Neural crest cell (in vitro differentiated cells): ENCODE measurements around the gene CHMP4A. TPM values are rescaled to one million over a fixed set of nuclear protein-coding genes. Genes with fewer than 3 reads are reported as not detected.

Source experiments
- DNase-seq: peaks from one replicate; pipeline ENCODE4 v3.0.0; 2021; ENCODE audit warnings: low read depth, mixed read lengths, low spot score
- H3K27ac Mint-ChIP-seq: one replicate; pipeline ENCODE4 v1.8.0; 2021; ENCODE audit warnings: mild to moderate bottlenecking, mixed read lengths; ENCODE audit not compliant: unreplicated experiment
- H3K27me3 Mint-ChIP-seq: 2 replicates; pipeline ENCODE4 v1.8.0; 2021; ENCODE audit warnings: low read depth, mild to moderate bottlenecking, mixed read lengths
- H3K36me3 Mint-ChIP-seq: 2 replicates; pipeline ENCODE4 v1.8.0; 2021; ENCODE audit warnings: low read depth, mild to moderate bottlenecking, mixed read lengths
- H3K4me1 Mint-ChIP-seq: 2 replicates; pipeline ENCODE4 v1.8.0; 2021; ENCODE audit warnings: mixed read lengths
- H3K4me3 Mint-ChIP-seq: one replicate; pipeline ENCODE4 v1.8.0; 2021; ENCODE audit warnings: mild to moderate bottlenecking, mixed read lengths
- H3K9me3 Mint-ChIP-seq: 2 replicates; pipeline ENCODE4 v1.8.0; 2021; ENCODE audit warnings: mixed read lengths
- CTCF ChIP-seq: fragments of 200-600 bp; sonication (generic); conservative IDR thresholded peaks from 2 replicates; pipeline ENCODE4 v1.5.0; 2021; ENCODE audit warnings: antibody characterized with exemption, mild to moderate bottlenecking
- total RNA-seq: library from RNA; stranded (reverse); gene quantifications from 2 replicates; pipeline ENCODE4 v1.2.1, GENCODE V29; 2021

The CHMP4A gene
- total RNA-seq, 1 donor from 2014 or later, result 44.7 TPM

DNA sequence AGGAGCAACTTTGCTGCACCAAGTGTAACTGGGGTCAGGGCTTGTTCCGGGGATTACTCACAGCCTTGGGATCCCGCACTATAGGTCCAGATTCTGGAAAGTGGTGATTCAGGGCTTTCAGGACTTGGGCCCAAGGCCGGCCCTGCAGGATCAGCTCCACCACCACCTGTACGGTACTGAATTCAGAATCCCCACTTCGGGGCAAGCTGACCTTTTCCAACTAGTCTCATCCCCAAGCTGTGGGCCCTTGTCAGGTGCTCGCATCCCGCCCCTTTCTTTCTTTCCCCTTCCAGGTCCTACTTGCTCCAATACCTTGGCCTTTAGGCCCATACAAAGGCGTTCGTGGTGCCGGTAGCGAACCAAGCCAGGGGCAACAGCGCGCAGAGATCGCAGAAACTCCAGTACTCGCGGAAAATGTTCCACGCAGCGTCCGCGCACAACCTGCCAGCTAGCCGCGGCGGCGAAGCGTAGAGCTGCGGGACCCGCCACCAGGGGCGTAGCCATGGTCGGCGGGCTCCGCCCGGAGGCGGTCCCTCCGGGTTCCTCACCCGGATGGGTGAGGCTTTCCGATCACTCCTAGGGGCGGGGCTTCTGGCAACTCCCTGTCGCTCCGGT lies 28.6 kb upstream of the CHMP4A start:
- peak overlapping the region; percentile 99 for H3K27ac Mint-ChIP-seq
- H3K36me3 Mint-ChIP-seq, result peaks cover 9% of the 10 kb centered on the region
- peak; percentile 63 for TF ChIP-seq CTCF
- peak overlapping the region; percentile 94 for H3K4me3 Mint-ChIP-seq
- DNase-seq, result peak; percentile 88
- H3K27me3 Mint-ChIP-seq, result peaks cover 2% of the 10 kb centered on the region
- H3K4me1 Mint-ChIP-seq, result peaks cover 31% of the 10 kb centered on the region
- no peaks in the 10 kb centered on the region for H3K9me3 Mint-ChIP-seq

DNA sequence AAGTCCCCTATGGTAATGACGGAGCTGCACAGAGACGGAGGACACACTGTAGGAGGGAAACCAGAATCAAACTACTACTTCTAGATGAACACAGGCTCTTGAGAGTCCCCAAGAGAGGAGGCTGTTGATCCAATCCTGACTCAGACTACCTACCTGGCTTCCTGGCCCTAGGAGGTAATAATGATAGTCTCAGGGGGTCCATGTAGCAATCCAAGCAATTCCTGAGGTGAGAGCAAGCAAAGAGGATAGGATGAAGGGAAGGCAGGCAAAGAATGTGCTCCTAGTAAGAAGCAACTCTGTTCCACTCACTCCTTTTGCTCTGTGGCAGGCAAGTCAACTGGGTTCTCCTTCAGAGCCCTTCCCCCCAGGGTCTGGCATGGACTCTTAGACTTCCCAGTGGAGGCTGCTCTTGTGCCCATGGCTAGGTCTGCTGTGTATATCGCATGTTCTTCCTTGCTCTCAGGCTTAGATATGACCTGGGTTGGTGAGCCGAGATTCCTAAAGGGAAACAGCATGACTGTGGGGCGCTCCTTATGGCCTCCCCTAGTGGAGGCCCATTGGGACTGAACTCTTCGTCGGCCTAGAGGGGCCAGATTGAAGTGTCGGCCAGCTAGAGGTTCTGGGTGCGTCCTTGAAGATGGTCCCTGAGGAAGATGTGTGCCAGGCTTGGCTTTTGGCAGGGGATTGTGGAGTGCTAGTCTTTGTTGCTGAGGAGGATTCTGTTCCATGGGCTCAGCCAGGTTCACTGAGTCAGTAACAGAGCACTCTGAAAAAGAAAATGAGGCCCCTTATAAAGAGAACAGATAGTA lies 27.0 kb upstream of the CHMP4A start:
- Mint-ChIP-seq H3K27me3 (peaks cover 2% of the 10 kb centered on the region), H3K4me1 (peaks cover 31% of the 10 kb centered on the region), H3K4me3 (peak overlapping the region; percentile 84), H3K9me3 (no peaks in the 10 kb centered on the region), H3K27ac (no peak overlapping the region), H3K36me3 (peaks cover 9% of the 10 kb centered on the region)
- no peak for DNase-seq
- no peak for TF ChIP-seq CTCF

DNA sequence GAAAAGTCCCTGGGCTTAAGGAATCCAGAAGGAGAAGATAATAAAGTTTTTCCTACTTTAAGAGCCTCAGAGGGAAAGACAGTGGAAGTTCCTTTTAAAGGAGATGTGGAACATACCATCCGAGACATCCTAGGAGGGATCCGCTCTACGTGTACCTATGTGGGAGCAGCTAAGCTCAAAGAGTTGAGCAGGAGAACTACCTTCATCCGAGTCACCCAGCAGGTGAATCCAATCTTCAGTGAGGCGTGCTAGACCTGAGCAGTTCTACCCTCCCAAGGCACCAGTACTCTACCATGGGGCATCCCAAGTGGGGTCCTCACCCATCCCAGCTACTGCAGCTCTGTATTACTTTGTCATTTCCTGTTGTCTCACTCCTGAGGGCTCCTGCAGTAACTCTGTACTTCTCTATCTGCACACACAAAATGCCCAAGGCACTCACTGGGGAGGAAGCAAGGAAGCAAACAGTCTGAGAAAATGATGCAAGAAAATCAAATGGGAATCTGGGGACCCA lies 25.3 kb upstream of the CHMP4A start:
- H3K36me3 Mint-ChIP-seq, result peaks cover 9% of the 10 kb centered on the region
- DNase-seq, result no peak
- H3K4me3 Mint-ChIP-seq, result peak overlapping the region; percentile 84
- no peaks in the 10 kb centered on the region for H3K9me3 Mint-ChIP-seq
- peaks cover 36% of the 10 kb centered on the region for H3K4me1 Mint-ChIP-seq
- H3K27ac Mint-ChIP-seq, result peak overlapping the region; percentile 10
- no peak for TF ChIP-seq CTCF
- H3K27me3 Mint-ChIP-seq, result no peaks in the 10 kb centered on the region

DNA sequence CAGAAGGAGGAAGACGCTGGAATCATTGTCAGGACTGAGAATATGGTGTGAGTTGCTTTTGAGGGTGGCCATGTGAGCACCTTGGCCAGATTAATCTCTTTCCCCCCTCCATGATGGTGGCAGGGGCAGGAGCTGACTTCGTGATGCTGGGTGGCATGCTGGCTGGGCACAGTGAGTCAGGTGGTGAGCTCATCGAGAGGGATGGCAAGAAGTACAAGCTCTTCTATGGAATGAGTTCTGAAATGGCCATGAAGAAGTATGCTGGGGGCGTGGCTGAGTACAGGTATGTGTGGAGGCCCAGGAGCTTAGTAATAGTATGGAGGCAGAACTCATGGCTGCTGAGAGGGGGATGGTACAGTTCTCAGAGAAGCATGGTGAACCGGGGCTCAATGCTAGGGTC lies 24.8 kb upstream of the CHMP4A start:
- no peak for DNase-seq
- H3K36me3 Mint-ChIP-seq, result peaks cover 9% of the 10 kb centered on the region
- H3K9me3 Mint-ChIP-seq, result no peaks in the 10 kb centered on the region
- peak overlapping the region; percentile 25 for H3K4me3 Mint-ChIP-seq
- no peaks in the 10 kb centered on the region for H3K27me3 Mint-ChIP-seq
- H3K27ac Mint-ChIP-seq, result peak overlapping the region; percentile 48
- H3K4me1 Mint-ChIP-seq, result peaks cover 36% of the 10 kb centered on the region
- no peak for TF ChIP-seq CTCF

GRCh38 chr14:24237463-24237955 lies 24.2 kb upstream of the CHMP4A start:
- H3K36me3 Mint-ChIP-seq, result peaks cover 9% of the 10 kb centered on the region

More at GRCh38 chr14:24237463-24237955, 24.2 kb upstream of the CHMP4A start:
- no peak for DNase-seq
- Mint-ChIP-seq H3K4me3 (peak overlapping the region; percentile 25), H3K27me3 (no peaks in the 10 kb centered on the region), H3K9me3 (no peaks in the 10 kb centered on the region), H3K27ac (no peak overlapping the region), H3K4me1 (peaks cover 36% of the 10 kb centered on the region)
- no peak for TF ChIP-seq CTCF
